ENCODE results near the gene OR14I1.
"Not testable (repeated sequence)": the region's sequence is repeated elsewhere in the genome, so short reads cannot be mapped to it uniquely, and the experiment has no call there.

Gene OR14I1

DNA sequence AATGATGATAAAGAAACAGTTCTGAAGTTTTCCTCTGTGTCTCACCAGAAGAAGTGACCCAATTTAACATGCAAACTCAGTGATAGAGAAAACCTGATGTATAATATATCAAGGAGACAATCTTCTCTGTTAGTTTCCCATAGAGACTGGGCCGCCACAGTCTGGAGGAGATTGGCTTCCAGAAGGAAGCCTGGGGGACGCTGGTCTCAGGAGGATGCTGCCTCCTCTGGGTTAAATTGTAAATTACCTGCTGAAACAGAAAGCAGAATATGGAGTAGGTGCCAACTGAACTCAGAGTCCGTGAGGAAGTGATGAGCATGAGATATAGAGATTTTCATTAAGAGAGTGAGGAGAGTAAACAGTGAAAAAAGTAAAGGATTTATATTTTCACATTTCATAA lies 15.8 kb downstream of the OR14I1 start:
- Mint-ChIP-seq H3K4me3 (no peak overlapping the region), H3K27me3 (ENCODE audit: low read depth) (no peaks in the 10 kb centered on the region)

DNA sequence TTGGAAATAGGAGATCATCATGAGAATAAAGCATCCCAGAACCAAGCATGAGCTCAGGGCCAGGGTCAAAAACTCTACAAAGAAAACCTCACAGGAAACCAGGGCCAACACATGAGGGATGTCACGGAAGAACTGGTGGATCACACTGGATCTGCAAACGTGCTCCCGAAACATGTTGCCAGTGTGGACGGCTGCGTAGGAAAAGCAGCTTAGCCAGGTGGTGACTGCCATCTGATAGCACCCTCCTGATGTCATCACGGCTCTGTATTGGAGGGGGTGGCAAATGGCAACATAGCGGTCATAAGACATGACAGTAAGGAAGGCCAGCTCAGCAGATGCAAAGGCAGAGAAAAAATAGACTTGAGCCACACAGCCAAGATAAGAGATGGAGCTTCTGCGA lies 20.9 kb downstream of the OR14I1 start:
- Mint-ChIP-seq H3K36me3 (ENCODE audit: low read depth) (no peaks in the 10 kb centered on the region), H3K27ac (no peak overlapping the region), H3K4me1 (no peaks in the 10 kb centered on the region), H3K4me3 (no peak overlapping the region), H3K27me3 (ENCODE audit: low read depth) (no peaks in the 10 kb centered on the region), H3K9me3 (peaks cover 31% of the 10 kb centered on the region)
- TF ChIP-seq, protein P1, sequence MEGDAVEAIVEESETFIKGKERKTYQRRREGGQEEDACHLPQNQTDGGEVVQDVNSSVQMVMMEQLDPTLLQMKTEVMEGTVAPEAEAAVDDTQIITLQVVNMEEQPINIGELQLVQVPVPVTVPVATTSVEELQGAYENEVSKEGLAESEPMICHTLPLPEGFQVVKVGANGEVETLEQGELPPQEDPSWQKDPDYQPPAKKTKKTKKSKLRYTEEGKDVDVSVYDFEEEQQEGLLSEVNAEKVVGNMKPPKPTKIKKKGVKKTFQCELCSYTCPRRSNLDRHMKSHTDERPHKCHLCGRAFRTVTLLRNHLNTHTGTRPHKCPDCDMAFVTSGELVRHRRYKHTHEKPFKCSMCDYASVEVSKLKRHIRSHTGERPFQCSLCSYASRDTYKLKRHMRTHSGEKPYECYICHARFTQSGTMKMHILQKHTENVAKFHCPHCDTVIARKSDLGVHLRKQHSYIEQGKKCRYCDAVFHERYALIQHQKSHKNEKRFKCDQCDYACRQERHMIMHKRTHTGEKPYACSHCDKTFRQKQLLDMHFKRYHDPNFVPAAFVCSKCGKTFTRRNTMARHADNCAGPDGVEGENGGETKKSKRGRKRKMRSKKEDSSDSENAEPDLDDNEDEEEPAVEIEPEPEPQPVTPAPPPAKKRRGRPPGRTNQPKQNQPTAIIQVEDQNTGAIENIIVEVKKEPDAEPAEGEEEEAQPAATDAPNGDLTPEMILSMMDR (IDR thresholded peaks at IDR 0.05; ENCODE audit: unreplicated experiment in 3 of 3) = no peak

More for the DNA sequence above, 15.8 kb downstream of the OR14I1 start:
- TF ChIP-seq, protein P1 (IDR thresholded peaks at IDR 0.05; ENCODE audit: unreplicated experiment in 3 of 3) = no peak
- no peaks in the 10 kb centered on the region for H3K4me1 Mint-ChIP-seq
- no peaks in the 10 kb centered on the region for H3K36me3 Mint-ChIP-seq (ENCODE audit: low read depth)
- peaks cover 43% of the 10 kb centered on the region for H3K9me3 Mint-ChIP-seq
- no peak overlapping the region for H3K27ac Mint-ChIP-seq

DNA sequence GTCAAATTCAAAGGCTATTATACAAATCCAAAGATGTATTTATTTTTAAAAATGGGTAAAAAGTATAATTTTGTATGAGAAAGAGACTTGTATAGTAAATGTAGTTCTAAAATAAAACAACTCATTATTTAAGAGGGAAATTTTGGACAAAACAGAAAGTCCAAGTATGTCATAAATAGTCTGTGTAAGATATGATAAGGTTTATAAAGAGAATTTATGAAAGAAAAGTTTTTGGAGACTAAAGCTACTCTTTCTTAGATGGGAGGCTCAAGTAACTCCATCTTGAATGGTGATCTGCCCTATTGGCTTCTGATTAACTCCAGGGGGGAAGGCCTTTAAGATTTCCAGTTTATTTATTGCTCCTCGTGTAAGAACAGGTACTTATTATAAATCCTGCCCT lies 32.6 kb downstream of the OR14I1 start:
- H3K4me1 Mint-ChIP-seq = no peaks in the 10 kb centered on the region
- H3K4me3 Mint-ChIP-seq = no peak overlapping the region
- no peak overlapping the region for H3K27ac Mint-ChIP-seq
- H3K36me3 Mint-ChIP-seq (ENCODE audit: low read depth) = no peaks in the 10 kb centered on the region
- peaks cover 24% of the 10 kb centered on the region for H3K9me3 Mint-ChIP-seq
- no peaks in the 10 kb centered on the region for H3K27me3 Mint-ChIP-seq (ENCODE audit: low read depth)
- TF ChIP-seq, protein P1 (IDR thresholded peaks at IDR 0.05; ENCODE audit: unreplicated experiment in 3 of 3) = no peak

DNA sequence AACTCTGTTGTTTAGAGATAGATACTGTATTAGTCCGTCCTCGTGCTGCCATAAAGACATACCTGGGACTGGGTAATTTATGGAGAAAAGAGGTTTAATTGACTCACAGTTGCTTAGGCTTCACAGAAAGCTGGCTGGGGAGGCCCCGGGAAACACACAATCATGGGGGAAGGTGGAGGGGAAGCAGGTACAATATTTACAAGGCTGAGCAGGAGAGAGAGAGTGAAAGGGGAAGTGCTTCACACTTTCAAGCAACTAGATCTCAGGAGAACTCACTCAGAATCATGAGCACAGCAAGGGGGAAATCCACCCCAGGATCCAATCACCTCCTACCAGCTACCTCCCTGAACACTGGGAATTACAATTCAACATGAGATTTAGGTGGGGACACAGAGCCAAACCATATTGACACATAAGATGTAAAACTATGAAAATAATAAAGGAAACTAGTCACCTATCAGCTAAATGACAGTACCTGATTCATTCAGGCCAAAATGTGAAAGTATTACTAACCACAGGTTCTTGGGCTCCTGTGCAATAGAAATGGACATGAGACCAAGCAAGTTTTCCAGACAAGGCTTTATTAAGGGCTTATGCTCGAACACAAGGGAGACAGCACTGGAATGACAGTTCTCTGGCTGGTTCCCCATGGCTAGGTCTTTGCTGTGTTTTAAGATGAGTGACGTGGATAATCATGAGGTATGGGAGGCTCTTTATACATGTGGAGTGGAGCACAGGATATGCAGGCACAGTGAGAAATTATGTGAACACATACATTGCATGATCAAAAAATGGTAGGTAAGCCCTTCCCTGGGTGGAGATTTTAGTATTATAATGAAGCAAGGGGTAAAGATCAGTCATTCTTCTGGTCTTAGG lies 38.9 kb downstream of the OR14I1 start:
- H3K36me3 Mint-ChIP-seq (ENCODE audit: low read depth); H3K4me1 Mint-ChIP-seq: not testable (repeated sequence)
- H3K9me3 Mint-ChIP-seq = peaks cover 41% of the 10 kb centered on the region

DNA sequence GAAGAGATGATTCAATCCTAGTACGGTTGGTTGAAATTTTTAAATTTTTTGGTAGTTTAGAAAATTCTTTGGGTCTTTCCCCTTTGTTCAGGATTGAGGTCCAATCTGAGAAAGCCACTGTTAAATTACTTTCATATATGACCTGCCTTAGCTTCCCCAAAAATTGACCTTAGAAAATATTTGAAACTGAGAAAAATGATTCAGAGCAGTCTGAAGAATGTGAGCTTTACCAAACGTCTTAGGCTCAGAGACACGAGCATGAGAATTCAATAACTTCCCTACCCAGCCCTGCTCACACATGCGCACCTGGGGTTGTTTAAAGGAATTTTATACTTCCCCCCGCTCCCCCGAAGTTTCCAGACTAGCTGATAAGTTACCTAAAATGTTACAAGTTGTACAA lies 45.8 kb downstream of the OR14I1 start:
- H3K36me3 Mint-ChIP-seq (ENCODE audit: low read depth); H3K4me1 Mint-ChIP-seq; H3K27ac Mint-ChIP-seq; H3K4me3 Mint-ChIP-seq; H3K27me3 Mint-ChIP-seq (ENCODE audit: low read depth): not testable (repeated sequence)
- peaks cover 24% of the 10 kb centered on the region for H3K9me3 Mint-ChIP-seq

More for the DNA sequence above, 38.9 kb downstream of the OR14I1 start:
- H3K27me3 Mint-ChIP-seq (ENCODE audit: low read depth); H3K4me3 Mint-ChIP-seq; H3K27ac Mint-ChIP-seq: not testable (repeated sequence)

DNA sequence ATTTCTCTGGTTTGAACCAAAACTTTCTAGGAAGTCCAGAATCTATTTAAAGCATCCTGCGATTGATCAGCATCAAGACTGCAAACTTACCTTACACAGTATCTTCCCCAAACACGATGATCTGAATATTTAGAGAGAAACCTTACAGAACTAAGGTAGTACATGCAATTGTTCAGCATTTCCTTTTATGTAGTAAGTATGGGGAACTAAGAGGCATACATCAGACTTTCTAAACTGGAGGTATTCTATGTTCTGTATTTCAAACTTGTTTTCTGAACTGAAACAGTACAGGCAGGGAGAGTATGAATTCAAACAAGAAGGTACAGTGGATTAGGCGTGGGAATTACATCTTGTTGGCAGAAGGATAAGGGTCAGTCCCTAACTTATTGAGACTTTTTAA lies 47.2 kb downstream of the OR14I1 start, which contains the start of gene OR2T27:
Gene OR2T27, minus strand, starts transcription at position 175 of the 400 bp plus-strand sequence. CDS start 4,644 bp downstream, outside the sequence.
- not testable (repeated sequence) for H3K4me3 Mint-ChIP-seq; H3K4me1 Mint-ChIP-seq; H3K27me3 Mint-ChIP-seq (ENCODE audit: low read depth); H3K36me3 Mint-ChIP-seq (ENCODE audit: low read depth); H3K27ac Mint-ChIP-seq
- H3K9me3 Mint-ChIP-seq = peaks cover 15% of the 10 kb centered on the region

Data from nephron (organoid).